HG03103 (cell line): ENCODE results near the gene YOD1.

ENCODE experiments used
- ATAC-seq: cut with Tn5 transposase; IDR thresholded peaks from one replicate; pipeline ENCODE4 v1.9.1; 2021; ENCODE audit warnings: low read depth; ENCODE audit not compliant: unreplicated experiment

Gene YOD1

GRCh38 chr1:207073906-207074820 is 23.2 kb upstream of the YOD1 start:
- ATAC-seq = no peak

DNA sequence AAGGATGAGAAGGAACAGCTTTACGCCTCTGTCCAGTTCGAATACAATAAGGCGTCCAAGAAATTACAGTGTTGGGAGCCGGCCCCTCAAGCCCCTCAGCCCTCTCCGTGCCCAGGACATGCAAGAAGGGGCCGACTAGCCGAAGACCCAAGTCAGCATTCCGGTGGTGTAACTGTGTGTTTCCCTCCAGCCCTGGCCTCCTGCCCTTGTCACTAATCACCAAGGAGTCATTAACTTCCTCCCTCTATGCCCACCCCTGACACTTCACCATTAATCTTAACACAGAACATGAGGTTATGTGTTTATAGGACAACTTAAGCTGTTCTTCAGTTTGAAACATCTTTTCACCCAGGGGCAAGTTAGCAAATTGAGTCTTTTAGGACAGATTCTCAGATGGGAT is 21.2 kb upstream of the YOD1 start:
- ATAC-seq = no peak

GRCh38 chr1:207071426-207071825 is 20.4 kb upstream of the YOD1 start:
- ATAC-seq = no peak

GRCh38 chr1:207070811-207071210 is 19.8 kb upstream of the YOD1 start:
- ATAC-seq = no peak

DNA sequence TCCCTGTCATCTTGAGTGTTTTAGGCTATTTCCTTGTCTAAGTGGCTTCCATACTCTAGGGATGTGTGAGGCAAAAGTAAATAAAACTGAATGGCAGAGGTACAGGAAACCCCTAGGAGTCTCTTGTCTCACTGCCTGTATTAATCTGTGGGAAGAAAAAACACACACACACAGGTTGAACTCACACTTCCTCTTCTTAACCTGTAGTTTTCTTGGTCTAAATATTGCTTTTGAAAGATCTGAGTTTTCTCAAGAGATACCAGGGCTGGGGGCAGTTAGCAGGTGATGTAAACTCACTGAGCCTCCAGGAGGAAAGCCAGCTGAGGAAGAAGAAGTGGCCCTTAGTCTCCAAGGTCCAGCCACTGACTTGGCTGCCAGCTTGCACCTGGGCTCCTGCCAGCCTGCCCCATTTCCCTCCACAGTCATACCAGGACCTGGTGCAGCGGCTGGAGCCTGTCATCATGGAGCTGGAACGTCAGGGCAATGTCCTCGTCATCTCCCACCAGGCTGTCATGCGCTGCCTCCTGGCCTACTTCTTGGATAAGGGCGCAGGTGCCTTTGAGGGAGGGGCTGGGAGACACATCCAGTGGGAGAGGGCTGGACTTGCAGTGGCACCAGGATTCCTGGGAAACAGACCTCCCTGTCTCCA is 19.0 kb upstream of the YOD1 start:
- no peak for ATAC-seq

DNA sequence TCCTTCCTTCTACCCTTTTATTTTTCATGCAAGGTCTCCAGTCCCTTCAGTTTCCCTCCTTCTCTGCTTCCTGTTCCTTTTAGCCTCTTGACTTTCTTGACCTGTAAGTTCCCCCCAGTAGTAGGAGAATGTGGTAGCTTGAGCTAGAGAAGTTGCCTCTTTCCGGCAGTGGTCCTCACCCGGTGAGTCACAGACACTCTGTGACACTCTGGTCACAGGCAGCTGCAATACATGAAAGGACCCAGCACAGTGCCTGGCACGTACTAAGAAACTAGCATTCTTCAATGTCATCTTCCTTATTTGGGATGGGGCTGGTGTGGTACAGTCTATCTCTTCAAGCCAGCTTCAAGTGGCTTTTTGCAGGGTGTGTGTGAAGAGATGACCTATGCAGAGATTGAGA is 18.1 kb upstream of the YOD1 start:
- no peak for ATAC-seq

DNA sequence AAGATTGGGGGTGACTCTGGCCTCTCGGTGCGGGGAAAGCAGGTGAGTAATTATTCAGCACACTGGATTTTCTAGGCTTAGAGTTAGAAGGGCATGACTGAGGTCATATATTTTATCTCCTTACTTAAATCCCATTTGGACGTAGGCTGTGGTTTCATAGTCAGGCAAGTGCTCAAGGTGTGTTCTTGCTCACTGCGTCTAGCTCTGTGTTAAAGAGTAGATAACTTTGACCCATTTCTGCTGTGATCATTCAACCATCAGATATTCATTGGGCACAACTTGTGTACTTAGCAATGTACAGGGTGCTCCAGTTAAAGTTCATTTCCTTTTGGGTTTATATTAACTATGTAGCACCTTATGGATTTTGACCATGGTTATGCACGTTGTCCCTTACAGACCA is 16.7 kb upstream of the YOD1 start:
- no peak for ATAC-seq

DNA sequence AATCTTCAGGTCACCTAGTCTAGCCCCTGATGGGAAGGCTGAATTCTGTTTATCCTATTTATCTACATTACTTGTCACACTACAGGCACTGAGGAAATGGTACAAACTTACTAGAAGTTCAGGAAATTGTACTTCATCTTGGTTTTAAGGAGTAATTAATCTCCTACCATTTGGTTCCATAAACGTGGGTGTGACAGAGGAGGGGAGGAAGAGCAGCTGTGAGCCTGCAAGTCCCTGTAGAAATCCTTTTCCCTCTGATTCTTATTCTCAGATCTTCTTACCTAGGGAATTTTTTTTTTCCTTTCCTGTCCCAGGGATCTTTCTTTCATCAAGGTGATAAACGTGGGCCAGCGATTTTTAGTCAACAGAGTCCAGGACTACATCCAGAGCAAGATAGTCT is 16.2 kb upstream of the YOD1 start:
- no peak for ATAC-seq

- no peak for ATAC-seq
These were observed 13.6 kb upstream of the YOD1 start for GRCh38 chr1:207064561-207064960.

DNA sequence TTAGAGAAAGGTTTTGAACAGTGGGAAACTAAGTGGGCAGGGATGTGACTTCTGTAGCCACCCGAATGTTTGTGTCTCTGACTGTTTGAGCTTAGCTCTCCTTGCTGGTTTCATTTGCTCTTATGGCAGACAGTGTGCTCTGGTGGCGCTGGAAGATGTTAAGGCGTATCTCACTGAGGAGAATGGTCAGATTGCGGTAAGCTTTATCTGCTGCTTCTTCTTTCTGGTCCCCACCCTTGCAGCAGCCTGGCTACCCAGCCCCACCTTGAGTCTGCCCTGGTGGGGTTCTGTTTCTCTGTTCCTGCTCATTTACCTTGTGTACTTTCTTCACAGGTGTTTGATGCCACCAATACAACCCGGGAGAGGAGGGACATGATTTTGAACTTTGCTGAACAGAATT is 12.0 kb upstream of the YOD1 start:
- ATAC-seq = no peak

DNA sequence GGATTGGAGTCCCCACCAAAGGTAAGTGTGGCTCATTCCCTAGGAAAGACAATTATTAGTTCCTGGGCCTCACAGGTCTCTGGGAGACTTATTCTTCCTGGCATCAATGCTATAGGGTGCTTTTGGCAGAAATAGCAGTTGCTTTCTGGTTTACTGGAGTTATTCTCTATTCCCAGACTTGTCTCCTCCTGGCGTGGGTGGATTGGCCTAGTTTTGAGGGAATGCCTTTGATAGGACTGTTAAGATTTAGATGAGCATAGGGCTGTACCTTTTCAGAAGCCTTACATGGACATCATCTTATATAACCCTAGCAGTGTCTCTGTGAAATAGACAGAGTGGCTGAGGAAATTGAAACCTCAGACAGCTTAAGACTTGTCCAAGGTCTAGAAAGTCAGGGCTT is 11.1 kb upstream of the YOD1 start:
- ATAC-seq = no peak

GRCh38 chr1:207060596-207060995 is 9.6 kb upstream of the YOD1 start:
- no peak for ATAC-seq

DNA sequence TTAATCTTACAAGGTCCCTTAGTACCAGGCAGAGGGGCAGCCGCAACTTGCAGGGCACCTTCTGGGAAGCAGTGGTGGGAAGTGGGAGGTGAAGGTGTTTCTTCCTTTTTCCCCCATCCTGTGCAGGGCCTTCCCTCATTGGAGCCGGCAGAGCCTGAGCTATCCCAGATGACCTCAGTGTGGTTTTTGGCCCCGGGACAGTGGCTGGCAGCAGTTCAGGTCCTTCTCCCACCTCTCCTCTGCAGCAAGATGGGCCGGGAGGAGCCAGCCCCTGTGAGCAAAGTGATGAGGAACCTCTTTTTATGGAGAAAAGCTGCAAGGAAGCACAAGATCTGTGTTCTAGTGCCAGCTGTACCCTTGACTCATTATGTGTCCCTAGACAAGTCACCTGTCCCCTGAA is 8.9 kb upstream of the YOD1 start:
- no peak for ATAC-seq

DNA sequence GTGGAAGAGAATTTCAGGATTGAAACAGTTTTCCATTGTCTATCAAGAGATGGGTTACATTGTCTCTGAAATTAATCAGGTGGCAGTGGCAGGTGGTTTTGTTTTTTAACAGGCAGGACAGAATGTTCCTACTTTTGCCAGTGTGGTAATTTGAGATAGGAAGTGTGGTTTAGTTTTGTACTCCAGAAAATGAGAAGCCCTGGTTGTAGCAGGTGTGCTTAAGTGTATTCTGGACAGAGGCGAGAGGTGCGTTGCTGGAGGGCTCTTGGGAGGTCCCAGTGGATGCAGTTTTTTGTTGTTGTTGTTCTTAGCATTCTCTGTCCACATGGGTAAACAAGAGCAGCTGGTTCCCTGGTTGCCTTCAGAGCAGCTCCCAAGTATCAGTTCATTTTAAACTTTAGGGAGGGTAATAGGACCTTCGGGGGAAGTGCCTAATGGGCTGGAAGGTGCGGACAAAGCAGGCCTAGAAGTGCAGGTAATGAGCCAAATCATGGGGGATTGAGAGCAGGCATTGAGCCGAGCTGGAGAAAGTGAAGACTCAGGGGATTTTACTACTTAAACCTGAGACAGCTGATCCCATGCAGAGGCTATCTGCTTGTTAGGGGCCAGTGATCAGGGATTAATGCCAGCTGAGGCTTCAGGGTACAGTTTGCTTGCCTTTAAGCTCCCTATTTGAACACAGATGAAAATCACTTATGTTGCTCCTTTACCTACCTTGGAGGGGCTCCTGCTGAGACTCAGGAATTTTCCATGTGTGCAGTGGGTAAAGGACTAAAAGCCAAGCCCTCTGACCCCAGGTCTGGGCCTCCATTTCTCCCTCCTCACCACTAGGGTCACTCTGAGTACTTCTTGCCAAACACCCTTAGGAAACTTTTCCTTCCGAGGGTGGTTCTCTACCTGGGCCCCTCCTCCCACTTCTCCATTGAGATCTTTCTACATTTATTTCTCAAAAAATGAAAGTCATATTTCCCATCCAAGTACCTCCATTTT is 8.2 kb upstream of the YOD1 start:
- ATAC-seq = no peak

- ATAC-seq = no peak
These were observed 7.2 kb upstream of the YOD1 start for GRCh38 chr1:207058252-207058651.

DNA sequence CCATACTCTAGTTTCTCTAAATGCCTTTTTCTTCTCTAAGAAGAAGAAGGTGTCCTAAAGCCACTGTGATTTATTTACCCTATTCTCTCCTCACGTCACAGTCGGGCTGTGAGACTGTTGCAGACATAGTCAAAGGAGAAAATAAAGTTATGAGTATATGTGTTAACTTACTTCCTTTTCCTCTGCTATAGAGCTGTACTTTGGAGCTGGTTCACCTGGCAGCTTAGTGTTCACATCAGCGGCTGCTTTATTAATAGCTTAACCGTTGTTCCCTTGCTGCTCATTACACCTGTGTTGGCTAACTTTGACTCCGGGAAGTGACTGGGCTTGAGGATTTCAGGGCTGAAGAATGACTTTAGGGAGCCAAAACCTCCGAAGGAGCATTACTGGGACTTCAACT is 5.7 kb upstream of the YOD1 start:
- no peak for ATAC-seq

GRCh38 chr1:207055386-207056001 is 4.5 kb upstream of the YOD1 start:
- no peak for ATAC-seq

- ATAC-seq = no peak
These were observed 3.5 kb upstream of the YOD1 start for GRCh38 chr1:207054491-207054890.

DNA sequence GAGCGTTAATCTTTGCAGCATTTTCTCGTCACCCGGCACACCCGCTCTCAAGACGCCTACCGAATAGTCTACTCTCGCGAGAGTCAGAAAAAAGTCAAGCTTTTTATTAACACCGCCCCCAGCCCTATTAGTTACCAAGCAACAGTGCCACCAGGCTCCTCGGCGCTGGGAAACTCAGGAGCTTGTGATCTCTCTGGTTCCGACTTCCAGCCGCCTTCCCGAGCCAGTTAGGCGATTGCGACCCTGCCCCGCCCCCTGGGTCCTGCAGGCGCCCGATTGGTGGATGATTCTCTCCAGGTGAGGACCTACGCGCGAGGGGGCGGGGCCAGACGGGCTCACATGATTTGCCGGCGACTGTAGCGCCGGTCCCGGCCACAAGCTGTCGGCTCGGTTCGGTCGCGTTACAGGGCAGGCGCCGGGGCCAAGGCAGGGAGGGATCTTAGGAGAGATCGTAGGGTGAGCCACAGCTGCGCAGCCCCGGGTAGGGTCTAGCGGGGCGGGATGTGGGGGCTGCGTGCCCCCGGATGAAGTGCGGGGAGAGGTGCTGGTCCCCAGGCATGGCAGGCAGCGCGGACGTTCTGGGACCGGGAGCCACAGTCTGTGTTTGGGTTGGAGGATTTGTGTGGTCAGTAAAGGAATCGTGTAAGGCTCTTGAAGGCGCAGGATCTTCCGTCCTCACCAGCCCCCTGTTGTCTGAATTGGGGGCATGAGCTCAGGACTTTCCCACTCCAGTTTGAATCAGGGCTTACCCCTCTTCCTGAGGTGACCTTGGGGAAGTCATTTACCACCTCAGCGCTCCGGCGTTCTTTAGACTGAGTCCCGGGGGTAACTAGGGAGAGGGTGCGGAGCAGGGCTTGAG is 2.1 kb upstream of the YOD1 start, which contains the start of gene PFKFB2:
Gene PFKFB2 (plus strand): TSS at position 365 of the 859 bp plus-strand sequence. CDS start 1,443 bp downstream, outside the sequence.
- ATAC-seq = peak; percentile 62
